Tibial nerve (tissue), 4 donors: ENCODE data around the gene DYNC1LI2. TPM values are rescaled to one million over a fixed set of nuclear protein-coding genes. Genes with fewer than 3 reads are reported as not detected.

Experiments
- DNase-seq, 2 donors: peaks; one replicate each; pipeline ENCODE4 v3.0.0-alpha.2; 2019; ENCODE audit warnings: low spot score in 2 of 2
- H3K27ac ChIP-seq, 4 donors: fragments of 200-600 bp; sonication (generic) in 3 of 4; one replicate each; pipeline ENCODE4 v1.5.1; 2017 to 2019; ENCODE audit warnings: mild to moderate bottlenecking in 1 of 4
- H3K27me3 ChIP-seq, 2 donors: fragments of 200-600 bp; sonication (generic) in 1 of 2; one replicate each; pipeline versions ENCODE4 v1.5.1 to v1.6.0; 2017 to 2019
- H3K36me3 ChIP-seq, 3 donors: fragments of 200-600 bp; sonication (generic); one replicate each; pipeline ENCODE4 v1.5.1; 2018 to 2019
- H3K4me1 ChIP-seq, 4 donors: fragments of 200-600 bp; sonication (generic) in 3 of 4; one replicate each; pipeline ENCODE4 v1.5.1; 2017 to 2019
- H3K4me3 ChIP-seq, 4 donors: fragments of 200-600 bp; sonication (generic) in 3 of 4; one replicate each; pipeline ENCODE4 v1.5.1; 2017 to 2019; ENCODE audit warnings: mild to moderate bottlenecking in 1 of 4, moderate library complexity in 1 of 4
- H3K9me3 ChIP-seq, 4 donors: fragments of 200-600 bp; sonication (generic) in 3 of 4; one replicate each; pipeline ENCODE4 v1.5.1; 2017 to 2019
- CTCF ChIP-seq, 5 experiments: fragments of 200-600 bp in 3 of 5; fragments of 450-650 bp in 2 of 5; sonication (generic) in 3 of 5; IDR thresholded peaks; one replicate each; pipeline ENCODE4 v1.5.1; 2016 to 2019; ENCODE audit warnings: antibody characterized with exemption in 5 of 5, mild to moderate bottlenecking in 3 of 5, moderate library complexity in 2 of 5
- EP300 ChIP-seq, 2 donors: sonication (generic); formaldehyde crosslinking; IDR thresholded peaks; one replicate each; pipeline ENCODE4 v1.6.1; 2017; ENCODE audit warnings: antibody characterized with exemption in 2 of 2, mild to moderate bottlenecking in 1 of 2
- POLR2A ChIP-seq, 2 donors: fragments of 450-650 bp; IDR thresholded peaks; one replicate each; pipeline ENCODE4 v1.6.1; 2017; ENCODE audit warnings: antibody characterized with exemption in 2 of 2, mild to moderate bottlenecking in 2 of 2, moderate library complexity in 2 of 2
- WGBS, 2 donors: methylation state at CpG; one replicate each; pipeline ENCODE4 v1.1.5; 2018; 5-methylcytosine and 5-hydroxymethylcytosine counted together
- total RNA-seq, 4 donors: library from RNA; depleted of rRNA; stranded (reverse); fragments of >200 nt; gene quantifications; one replicate each; pipeline ENCODE4 v1.1.0, GENCODE V29; 2016

Gene DYNC1LI2
- total RNA-seq, 4 donors from 2014 or later, result 248 to 363 (median 266) TPM

- Histone ChIP-seq H3K36me3 (no peaks in the 10 kb centered on the region), H3K4me1 (peaks cover 0 to 25% (median 7%) of the 10 kb centered on the region in 4 donors), H3K4me3 (peak overlapping the region; percentile 65 to 86 (median 66)), H3K27ac (peak overlapping the region; percentile 1 to 80 (median 60)), H3K27me3 (no peaks in the 10 kb centered on the region), H3K9me3 (no peaks in the 10 kb centered on the region)
- DNase-seq, result no peak
- WGBS, 2 donors, result 5 to 13% methylated on average over 11 to 24 of the region's 91 CpGs
- TF ChIP-seq CTCF (IDR thresholded peaks at IDR 0.05), result no peak
Measured at GRCh38 chr16:66695935-66696668, 55.3 kb downstream of the DYNC1LI2 start.

- H3K4me1 ChIP-seq, result peaks cover 0 to 25% (median 7%) of the 10 kb centered on the region in 4 donors
- TF ChIP-seq EP300 (IDR thresholded peaks at IDR 0.05), result no peak
- no peak for TF ChIP-seq CTCF (IDR thresholded peaks at IDR 0.05)
- no peak for TF ChIP-seq POLR2A (IDR thresholded peaks at IDR 0.05)
- WGBS, 2 donors, result 43 to 49% methylated on average over 8 of the region's 8 CpGs
- peak overlapping the region in 2 of 4 donors; percentile 76 to 80 for H3K27ac ChIP-seq
- H3K4me3 ChIP-seq, result peak overlapping the region; percentile 65 to 86 (median 66)
- no peak for DNase-seq
- H3K9me3 ChIP-seq, result no peaks in the 10 kb centered on the region
- H3K27me3 ChIP-seq, result no peaks in the 10 kb centered on the region
- no peaks in the 10 kb centered on the region for H3K36me3 ChIP-seq
Measured at GRCh38 chr16:66695471-66695934, 55.9 kb downstream of the DYNC1LI2 start.

GRCh38 chr16:66693149-66693548 lies 58.3 kb downstream of the DYNC1LI2 start:
- peaks cover 0 to 25% (median 7%) of the 10 kb centered on the region in 4 donors for H3K4me1 ChIP-seq
- no peaks in the 10 kb centered on the region for H3K27me3 ChIP-seq
- no peak for TF ChIP-seq CTCF (IDR thresholded peaks at IDR 0.05)
- TF ChIP-seq EP300 (IDR thresholded peaks at IDR 0.05), result no peak
- TF ChIP-seq POLR2A (IDR thresholded peaks at IDR 0.05), result no peak
- no peak for DNase-seq
- H3K36me3 ChIP-seq, result no peaks in the 10 kb centered on the region
- H3K27ac ChIP-seq, result no peak overlapping the region
- H3K4me3 ChIP-seq, result no peak overlapping the region
- 91 to 93% methylated on average over 4 of the region's 4 CpGs for WGBS, 2 donors
- no peaks in the 10 kb centered on the region for H3K9me3 ChIP-seq

GRCh38 chr16:66692341-66692740 lies 59.1 kb downstream of the DYNC1LI2 start:
- WGBS, 2 donors, result 91 to 94% methylated on average over 6 of the region's 6 CpGs
- H3K4me1 ChIP-seq, result peaks cover 0 to 22% (median 7%) of the 10 kb centered on the region in 4 donors
- no peaks in the 10 kb centered on the region for H3K27me3 ChIP-seq
- no peak for DNase-seq
- H3K27ac ChIP-seq, result no peak overlapping the region
- H3K9me3 ChIP-seq, result no peaks in the 10 kb centered on the region
- TF ChIP-seq CTCF (IDR thresholded peaks at IDR 0.05) (no peak), POLR2A (IDR thresholded peaks at IDR 0.05) (no peak), EP300 (IDR thresholded peaks at IDR 0.05) (no peak)
- no peaks in the 10 kb centered on the region for H3K36me3 ChIP-seq
- no peak overlapping the region for H3K4me3 ChIP-seq

GRCh38 chr16:66691234-66691633 lies 60.2 kb downstream of the DYNC1LI2 start:
- Histone ChIP-seq H3K27ac (no peak overlapping the region), H3K27me3 (no peaks in the 10 kb centered on the region), H3K9me3 (no peaks in the 10 kb centered on the region), H3K4me3 (no peak overlapping the region), H3K4me1 (peaks cover 0 to 17% (median 7%) of the 10 kb centered on the region in 4 donors), H3K36me3 (no peaks in the 10 kb centered on the region)
- WGBS, 2 donors, result 92 to 95% methylated on average over 6 of the region's 6 CpGs
- TF ChIP-seq POLR2A (IDR thresholded peaks at IDR 0.05) (no peak), CTCF (IDR thresholded peaks at IDR 0.05) (no peak), EP300 (IDR thresholded peaks at IDR 0.05) (no peak)
- no peak for DNase-seq
